GM18505 (cell line): Measurements from ENCODE around the gene NRTN.

ENCODE experiments used
- ATAC-seq: cut with Tn5 transposase; IDR thresholded peaks from one replicate; pipeline ENCODE4 v1.9.1; 2021; ENCODE audit not compliant: unreplicated experiment
- POLR2A ChIP-seq: IDR thresholded peaks from 4 replicates; pipeline ENCODE4 v1.6.1; 2011; ENCODE audit warnings: borderline replicate concordance; ENCODE audit not compliant: insufficient read depth, insufficient read length; ENCODE audit errors: extremely low read depth

NRTN gene

GRCh38 chr19:5811117-5811516 lies 6.2 kb downstream of the NRTN start:
- TF ChIP-seq POLR2A = no peak

GRCh38 chr19:5814123-5814851 lies 9.4 kb downstream of the NRTN start:
- ATAC-seq = no peak
- TF ChIP-seq POLR2A = no peak

More at GRCh38 chr19:5811117-5811516, 6.2 kb downstream of the NRTN start:
- no peak for ATAC-seq

- TF ChIP-seq POLR2A = no peak
- no peak for ATAC-seq
Measured at GRCh38 chr19:5814852-5815246, 10.0 kb downstream of the NRTN start.

- no peak for TF ChIP-seq POLR2A
- no peak for ATAC-seq
Measured at GRCh38 chr19:5817218-5817617, 12.4 kb downstream of the NRTN start.

- TF ChIP-seq POLR2A = no peak
- no peak for ATAC-seq
Measured at GRCh38 chr19:5818594-5818993, 13.7 kb downstream of the NRTN start.

DNA sequence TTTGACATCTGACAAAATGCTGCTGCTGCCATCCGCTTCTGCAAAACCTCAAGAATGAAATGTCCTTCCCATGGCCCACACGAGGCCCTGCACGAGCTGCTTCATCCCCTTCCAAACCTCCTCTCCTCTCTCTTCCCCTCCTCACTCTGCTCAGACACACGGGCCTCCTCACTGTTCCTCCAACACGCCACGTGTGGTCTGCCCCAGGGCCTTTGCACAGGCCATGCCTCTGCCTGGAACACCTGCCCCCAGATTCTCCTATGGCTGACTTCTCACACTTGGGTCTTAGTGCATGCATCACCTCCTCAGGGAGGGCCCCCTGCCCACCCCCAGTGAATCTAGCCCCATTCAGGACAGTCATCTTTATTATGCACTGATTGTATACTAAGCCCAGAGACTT lies 15.9 kb downstream of the NRTN start:
- no peak for ATAC-seq
- TF ChIP-seq POLR2A = no peak

- TF ChIP-seq POLR2A = no peak
- no peak for ATAC-seq
Measured at GRCh38 chr19:5821521-5822180, 16.8 kb downstream of the NRTN start.

GRCh38 chr19:5822181-5822844 lies 17.4 kb downstream of the NRTN start:
- ATAC-seq = no peak
- TF ChIP-seq POLR2A = no peak

DNA sequence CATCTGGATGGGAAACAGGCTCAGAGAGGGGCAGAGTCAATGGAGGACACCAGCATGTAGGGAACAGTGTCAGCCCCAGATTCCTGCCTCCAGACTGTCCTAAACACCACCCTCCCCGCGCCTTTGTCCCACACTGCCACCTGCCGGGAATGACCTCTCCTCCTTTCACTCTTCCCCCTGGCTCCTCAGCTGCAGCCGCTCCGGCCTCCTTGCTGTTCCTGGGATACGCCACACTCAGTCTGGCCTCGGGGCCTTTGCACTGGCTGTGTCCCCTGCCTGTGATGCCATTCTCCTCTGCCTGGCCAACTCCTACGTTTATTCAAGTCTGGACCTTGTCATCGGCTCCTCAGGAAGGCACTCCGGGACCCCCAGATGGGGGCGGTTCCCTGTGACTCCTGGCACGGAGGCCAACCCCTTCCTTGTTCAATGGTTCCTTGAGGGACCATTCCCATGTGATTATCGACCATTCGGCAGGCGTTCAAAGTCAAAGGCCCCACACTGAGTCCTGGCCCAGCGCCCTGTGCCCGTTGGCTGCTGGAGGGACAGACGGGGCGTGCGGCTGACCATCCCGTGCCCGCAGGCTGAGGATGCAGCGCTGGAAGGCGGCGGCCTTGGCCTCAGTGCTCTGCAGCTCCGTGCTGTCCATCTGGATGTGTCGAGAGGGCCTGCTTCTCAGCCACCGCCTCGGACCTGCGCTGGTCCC lies 18.9 kb downstream of the NRTN start:
- TF ChIP-seq POLR2A = no peak
- no peak for ATAC-seq

DNA sequence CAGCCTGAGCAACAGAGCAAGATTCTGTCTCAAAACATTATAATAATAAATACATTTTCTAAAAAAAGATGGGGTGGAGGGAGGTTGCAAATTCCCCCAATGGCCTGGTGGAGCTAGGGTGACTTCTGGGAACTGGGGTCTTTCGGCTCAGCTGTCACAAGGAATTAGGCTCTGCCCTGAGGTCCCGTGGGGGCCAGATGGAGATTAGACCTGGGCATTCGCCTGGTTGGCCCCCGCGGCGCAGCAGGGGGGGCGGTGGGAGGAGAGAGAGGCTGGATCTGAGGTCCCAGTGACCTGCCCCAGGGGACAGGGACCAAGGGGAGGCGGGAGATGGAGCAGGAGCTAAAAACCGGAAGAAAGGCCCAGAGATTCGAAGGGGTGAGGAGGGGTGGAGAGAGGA lies 19.9 kb downstream of the NRTN start:
- ATAC-seq = no peak
- TF ChIP-seq POLR2A = no peak

GRCh38 chr19:5825178-5825577 lies 20.3 kb downstream of the NRTN start:
- ATAC-seq = no peak
- TF ChIP-seq POLR2A = no peak

GRCh38 chr19:5826531-5827341 lies 21.9 kb downstream of the NRTN start:
- no peak for TF ChIP-seq POLR2A
- ATAC-seq = no peak
